ENCODE measurements around the gene STEAP1B. TPM values are rescaled to one million over a fixed set of nuclear protein-coding genes. Genes with fewer than 3 reads are reported as not detected.

The STEAP1B gene
- total and polyA plus RNA-seq, 5 donors from 2014 or later: not detected

GRCh38 chr7:22400936-22401553 lies 98.9 kb downstream of the STEAP1B start:
- no peaks in the 10 kb centered on the region for H3K27me3 Mint-ChIP-seq

GRCh38 chr7:22400150-22400814 lies 99.7 kb downstream of the STEAP1B start:
- Mint-ChIP-seq H3K9me3 (peaks cover 0 to 4% (median 0%) of the 10 kb centered on the region in 7 donors), H3K36me3 (no peaks in the 10 kb centered on the region), H3K27me3 (no peaks in the 10 kb centered on the region), H3K4me1 (peaks cover 0 to 2% (median 1%) of the 10 kb centered on the region in 4 donors), H3K4me3 (no peak overlapping the region), H3K27ac (no peak overlapping the region)
- Histone ChIP-seq H3K27ac (ENCODE audit: insufficient read depth, low read length, poor library complexity, severe bottlenecking) (no peak overlapping the region), H3K4me1 (ENCODE audit: control insufficient read depth, insufficient read depth, low read length, poor library complexity, severe bottlenecking) (no peaks in the 10 kb centered on the region), H3K4me3 (ENCODE audit: low read depth, low read length) (no peak overlapping the region), H3K36me3 (ENCODE audit: control insufficient read depth, insufficient read depth, low read length) (no peaks in the 10 kb centered on the region), H3K9me3 (ENCODE audit: control insufficient read depth in 2 of 2, low read length in 2 of 2) (no peaks in the 10 kb centered on the region), H3K27me3 (ENCODE audit: control insufficient read depth, insufficient read depth, low read length) (no peaks in the 10 kb centered on the region)
- no peak for ATAC-seq (ENCODE audit: low read depth in 2 of 2)
- DNase-seq: no peak

More at GRCh38 chr7:22400936-22401553, 98.9 kb downstream of the STEAP1B start:
- no peaks in the 10 kb centered on the region for H3K4me1 ChIP-seq (ENCODE audit: control insufficient read depth, insufficient read depth, low read length, poor library complexity, severe bottlenecking)
- ATAC-seq (ENCODE audit: low read depth in 2 of 2) (no peak), DNase-seq (no peak)
- no peaks in the 10 kb centered on the region for H3K9me3 ChIP-seq (ENCODE audit: control insufficient read depth in 2 of 2, low read length in 2 of 2)
- no peaks in the 10 kb centered on the region for H3K36me3 ChIP-seq (ENCODE audit: control insufficient read depth, insufficient read depth, low read length)
- Mint-ChIP-seq H3K9me3 (peaks cover 0 to 4% (median 0%) of the 10 kb centered on the region in 7 donors), H3K27ac (no peak overlapping the region), H3K4me1 (peaks cover 0 to 2% (median 1%) of the 10 kb centered on the region in 4 donors), H3K4me3 (no peak overlapping the region), H3K36me3 (no peaks in the 10 kb centered on the region)
- no peak overlapping the region for H3K27ac ChIP-seq (ENCODE audit: insufficient read depth, low read length, poor library complexity, severe bottlenecking)
- no peak overlapping the region for H3K4me3 ChIP-seq (ENCODE audit: low read depth, low read length)
- no peaks in the 10 kb centered on the region for H3K27me3 ChIP-seq (ENCODE audit: control insufficient read depth, insufficient read depth, low read length)

- Mint-ChIP-seq H3K9me3 (peaks cover 0 to 4% (median 0%) of the 10 kb centered on the region in 7 donors), H3K27ac (no peak overlapping the region), H3K36me3 (no peaks in the 10 kb centered on the region), H3K27me3 (no peaks in the 10 kb centered on the region), H3K4me3 (no peak overlapping the region), H3K4me1 (peaks cover 0 to 2% (median 1%) of the 10 kb centered on the region in 4 donors)
- Histone ChIP-seq H3K4me3 (ENCODE audit: low read depth, low read length) (no peak overlapping the region), H3K36me3 (ENCODE audit: control insufficient read depth, insufficient read depth, low read length) (no peaks in the 10 kb centered on the region), H3K27me3 (ENCODE audit: control insufficient read depth, insufficient read depth, low read length) (no peaks in the 10 kb centered on the region), H3K27ac (ENCODE audit: insufficient read depth, low read length, poor library complexity, severe bottlenecking) (no peak overlapping the region), H3K9me3 (ENCODE audit: control insufficient read depth in 2 of 2, low read length in 2 of 2) (no peaks in the 10 kb centered on the region), H3K4me1 (ENCODE audit: control insufficient read depth, insufficient read depth, low read length, poor library complexity, severe bottlenecking) (no peaks in the 10 kb centered on the region)
- DNase-seq (no peak), ATAC-seq (ENCODE audit: low read depth in 2 of 2) (no peak)
Observed at GRCh38 chr7:22399546-22399945, 100.4 kb downstream of the STEAP1B start.

- no peaks in the 10 kb centered on the region for H3K36me3 Mint-ChIP-seq
- H3K4me3 ChIP-seq (ENCODE audit: low read depth, low read length): no peak overlapping the region
- no peak for ATAC-seq (ENCODE audit: low read depth in 2 of 2)
- no peaks in the 10 kb centered on the region for H3K4me1 ChIP-seq (ENCODE audit: control insufficient read depth, insufficient read depth, low read length, poor library complexity, severe bottlenecking)
- no peaks in the 10 kb centered on the region for H3K27me3 ChIP-seq (ENCODE audit: control insufficient read depth, insufficient read depth, low read length)
- no peak for DNase-seq
- H3K36me3 ChIP-seq (ENCODE audit: control insufficient read depth, insufficient read depth, low read length): no peaks in the 10 kb centered on the region
- peaks cover 0 to 4% (median 0%) of the 10 kb centered on the region in 7 donors for H3K9me3 Mint-ChIP-seq
- H3K27ac Mint-ChIP-seq: no peak overlapping the region
- H3K4me1 Mint-ChIP-seq: peaks cover 0 to 2% (median 1%) of the 10 kb centered on the region in 4 donors
- H3K9me3 ChIP-seq (ENCODE audit: control insufficient read depth in 2 of 2, low read length in 2 of 2): no peaks in the 10 kb centered on the region
- H3K27me3 Mint-ChIP-seq: no peaks in the 10 kb centered on the region
- no peak overlapping the region for H3K4me3 Mint-ChIP-seq
- H3K27ac ChIP-seq (ENCODE audit: insufficient read depth, low read length, poor library complexity, severe bottlenecking): no peak overlapping the region
Observed at GRCh38 chr7:22399091-22399490, 100.9 kb downstream of the STEAP1B start.

GRCh38 chr7:22397981-22398380 lies 102.0 kb downstream of the STEAP1B start:
- no peak overlapping the region for H3K27ac ChIP-seq (ENCODE audit: insufficient read depth, low read length, poor library complexity, severe bottlenecking)

GRCh38 chr7:22395222-22395621 lies 104.8 kb downstream of the STEAP1B start:
- H3K27ac ChIP-seq (ENCODE audit: insufficient read depth, low read length, poor library complexity, severe bottlenecking): no peak overlapping the region
- ATAC-seq (ENCODE audit: low read depth in 2 of 2): no peak
- peaks cover 0 to 4% (median 0%) of the 10 kb centered on the region in 7 donors for H3K9me3 Mint-ChIP-seq

More at GRCh38 chr7:22397981-22398380, 102.0 kb downstream of the STEAP1B start:
- no peaks in the 10 kb centered on the region for H3K36me3 ChIP-seq (ENCODE audit: control insufficient read depth, insufficient read depth, low read length)
- Mint-ChIP-seq H3K36me3 (no peaks in the 10 kb centered on the region), H3K4me1 (peaks cover 0 to 2% (median 1%) of the 10 kb centered on the region in 4 donors), H3K9me3 (peaks cover 0 to 6% (median 0%) of the 10 kb centered on the region in 7 donors), H3K27ac (no peak overlapping the region), H3K27me3 (no peaks in the 10 kb centered on the region), H3K4me3 (no peak overlapping the region)
- H3K4me1 ChIP-seq (ENCODE audit: control insufficient read depth, insufficient read depth, low read length, poor library complexity, severe bottlenecking): no peaks in the 10 kb centered on the region
- no peaks in the 10 kb centered on the region for H3K27me3 ChIP-seq (ENCODE audit: control insufficient read depth, insufficient read depth, low read length)
- ATAC-seq (ENCODE audit: low read depth in 2 of 2) (no peak), DNase-seq (no peak)
- no peak overlapping the region for H3K4me3 ChIP-seq (ENCODE audit: low read depth, low read length)
- no peaks in the 10 kb centered on the region for H3K9me3 ChIP-seq (ENCODE audit: control insufficient read depth in 2 of 2, low read length in 2 of 2)

GRCh38 chr7:22394739-22395138 lies 105.2 kb downstream of the STEAP1B start:
- no peaks in the 10 kb centered on the region for H3K9me3 ChIP-seq (ENCODE audit: control insufficient read depth in 2 of 2, low read length in 2 of 2)
- H3K4me3 ChIP-seq (ENCODE audit: low read depth, low read length): no peak overlapping the region
- Mint-ChIP-seq H3K27me3 (no peaks in the 10 kb centered on the region), H3K36me3 (no peaks in the 10 kb centered on the region), H3K27ac (no peak overlapping the region), H3K9me3 (peaks cover 0 to 4% (median 0%) of the 10 kb centered on the region in 7 donors), H3K4me3 (no peak overlapping the region), H3K4me1 (no peaks in the 10 kb centered on the region)
- ATAC-seq (ENCODE audit: low read depth in 2 of 2): no peak
- H3K4me1 ChIP-seq (ENCODE audit: control insufficient read depth, insufficient read depth, low read length, poor library complexity, severe bottlenecking): no peaks in the 10 kb centered on the region
- DNase-seq: no peak
- no peaks in the 10 kb centered on the region for H3K36me3 ChIP-seq (ENCODE audit: control insufficient read depth, insufficient read depth, low read length)
- H3K27me3 ChIP-seq (ENCODE audit: control insufficient read depth, insufficient read depth, low read length): no peaks in the 10 kb centered on the region
- no peak overlapping the region for H3K27ac ChIP-seq (ENCODE audit: insufficient read depth, low read length, poor library complexity, severe bottlenecking)

More at GRCh38 chr7:22395222-22395621, 104.8 kb downstream of the STEAP1B start:
- no peak overlapping the region for H3K4me3 Mint-ChIP-seq
- no peaks in the 10 kb centered on the region for H3K4me1 Mint-ChIP-seq
- H3K4me3 ChIP-seq (ENCODE audit: low read depth, low read length): no peak overlapping the region
- H3K36me3 ChIP-seq (ENCODE audit: control insufficient read depth, insufficient read depth, low read length): no peaks in the 10 kb centered on the region
- no peaks in the 10 kb centered on the region for H3K4me1 ChIP-seq (ENCODE audit: control insufficient read depth, insufficient read depth, low read length, poor library complexity, severe bottlenecking)
- no peak for DNase-seq
- H3K27me3 ChIP-seq (ENCODE audit: control insufficient read depth, insufficient read depth, low read length): no peaks in the 10 kb centered on the region
- H3K36me3 Mint-ChIP-seq: no peaks in the 10 kb centered on the region
- H3K9me3 ChIP-seq (ENCODE audit: control insufficient read depth in 2 of 2, low read length in 2 of 2): no peaks in the 10 kb centered on the region
- no peaks in the 10 kb centered on the region for H3K27me3 Mint-ChIP-seq
- no peak overlapping the region for H3K27ac Mint-ChIP-seq
